HG03280 (cell line): ENCODE data around the gene OPRL1.

Experiments used
- ATAC-seq: cut with Tn5 transposase; IDR thresholded peaks from one replicate; pipeline ENCODE4 v1.9.1; 2021; ENCODE audit warnings: mild to moderate bottlenecking, moderate library complexity; ENCODE audit not compliant: unreplicated experiment

OPRL1 gene

GRCh38 chr20:64101731-64102621 is 22.1 kb downstream of the OPRL1 start:
- ATAC-seq: no peak

GRCh38 chr20:64102647-64103354 is 22.9 kb downstream of the OPRL1 start:
- no peak for ATAC-seq

GRCh38 chr20:64103871-64104666 is 24.2 kb downstream of the OPRL1 start:
- ATAC-seq: no peak

GRCh38 chr20:64104667-64105451 is 25.0 kb downstream of the OPRL1 start:
- no peak for ATAC-seq

GRCh38 chr20:64105846-64106434 is 26.1 kb downstream of the OPRL1 start:
- no peak for ATAC-seq

GRCh38 chr20:64106435-64106961 is 26.6 kb downstream of the OPRL1 start:
- no peak for ATAC-seq

GRCh38 chr20:64106981-64107735 is 27.3 kb downstream of the OPRL1 start, which contains the start of gene NPBWR2:
NPBWR2 (minus strand) TSS chr20:64107565; CDS start chr20:64106831, 734 bp downstream.
- no peak for ATAC-seq

- no peak for ATAC-seq
Measured at GRCh38 chr20:64107736-64108457, 28.0 kb downstream of the OPRL1 start.

- no peak for ATAC-seq
Measured at GRCh38 chr20:64108731-64109681, 29.1 kb downstream of the OPRL1 start.

- no peak for ATAC-seq
Measured at GRCh38 chr20:64109831-64110391, 30.0 kb downstream of the OPRL1 start.

- no peak for ATAC-seq
Measured at GRCh38 chr20:64110411-64111068, 30.7 kb downstream of the OPRL1 start.

- ATAC-seq: no peak
Measured at GRCh38 chr20:64111841-64112641, 32.2 kb downstream of the OPRL1 start.

- no peak for ATAC-seq
Measured at GRCh38 chr20:64112691-64113443, 33.0 kb downstream of the OPRL1 start.

GRCh38 chr20:64113444-64113775 is 33.5 kb downstream of the OPRL1 start:
- no peak for ATAC-seq

GRCh38 chr20:64113796-64114355 is 34.0 kb downstream of the OPRL1 start:
- no peak for ATAC-seq
